H1 (cell line): Measurements from ENCODE around the gene FBXO41. TPM values are rescaled to one million over a fixed set of nuclear protein-coding genes. Genes with fewer than 3 reads are reported as not detected.

Experiments used
- CBX5 ChIP-seq: fragments of 300-800, 300-1000 bp; sonication (generic); IDR thresholded peaks from 2 replicates; pipeline ENCODE4 v1.7.1; 2016; ENCODE audit warnings: antibody characterized with exemption, low read length, low read depth
- CHD7 ChIP-seq: fragments of 300-600 bp; sonication (generic); IDR thresholded peaks from 2 replicates; pipeline ENCODE4 v1.7.1; 2012; ENCODE audit warnings: low read length, moderate library complexity, mild to moderate bottlenecking, inconsistent platforms; ENCODE audit not compliant: insufficient replicate concordance
- EP300 ChIP-seq, 2 experiments: IDR thresholded peaks; 1 replicate in 1 of 2; 2 replicates in 1 of 2; pipeline ENCODE4 v1.6.1; 2011 to 2012; ENCODE audit warnings: low read depth in 2 of 2, low read length in 2 of 2, mild to moderate bottlenecking in 2 of 2, borderline replicate concordance in 1 of 2, inconsistent platforms in 1 of 2, moderate library complexity in 1 of 2
- KDM4A ChIP-seq: IDR thresholded peaks from one replicate; pipeline ENCODE4 v1.7.1; 2012; ENCODE audit warnings: low read depth, mild to moderate bottlenecking, moderate library complexity, low read length, inconsistent platforms; ENCODE audit not compliant: severe bottlenecking
- KDM5A ChIP-seq: fragments of 200-600 bp; IDR thresholded peaks from 2 replicates; pipeline ENCODE4 v1.7.1; 2012; ENCODE audit warnings: mild to moderate bottlenecking, low read length, inconsistent platforms, mixed read lengths
- SIRT6 ChIP-seq: IDR thresholded peaks from one replicate; pipeline ENCODE4 v1.7.1; 2012; ENCODE audit warnings: low read length, inconsistent platforms
- TAF7 ChIP-seq: optimal IDR thresholded peaks from 2 replicates; pipeline ENCODE3; 2011; ENCODE audit warnings: low read depth, mild to moderate bottlenecking, inconsistent platforms, low read length, moderate library complexity, borderline replicate concordance
- polyA plus RNA-seq, 7 experiments: library from polyadenylated mRNA; depleted of rRNA in 3 of 7; stranded (reverse) in 5 of 7; unstranded in 2 of 7; fragments of >200 nt in 5 of 7; fragments of 200-250 nt in 2 of 7; gene quantifications; 1 replicate in 5 of 7; 2 replicates in 1 of 7; 4 replicates in 1 of 7; pipeline versions ENCODE4 v1.2.1 to v1.2.3, GENCODE V29; 2011 to 2013; ENCODE audit warnings: missing spikeins in 2 of 7, mixed read lengths in 2 of 7
- total RNA-seq: library from RNA; stranded (reverse); fragmentation: NEBNext Ultra II Directional; extraction: Animal tissue kit (Norgen Biotek cat#: 25700); gene quantifications from 2 replicates; pipeline ENCODE4 v1.2.1, GENCODE V29; 2021
- TF ChIP-seq, protein P1 (sequence below): IDR thresholded peaks from 2 replicates; pipeline ENCODE4 v1.6.1; 2012; ENCODE audit warnings: inconsistent platforms
- TF ChIP-seq, protein P2 (sequence below): IDR thresholded peaks from 2 replicates; pipeline ENCODE4 v1.6.1; 2011; ENCODE audit warnings: low read depth, mild to moderate bottlenecking, low read length; ENCODE audit not compliant: insufficient read depth

The FBXO41 gene
- total and polyA plus RNA-seq, 2 of the 8 experiments (the other 6 are each of a cell fraction or from before 2014, with no cell fraction given): 11.2 to 14.3 TPM

DNA sequence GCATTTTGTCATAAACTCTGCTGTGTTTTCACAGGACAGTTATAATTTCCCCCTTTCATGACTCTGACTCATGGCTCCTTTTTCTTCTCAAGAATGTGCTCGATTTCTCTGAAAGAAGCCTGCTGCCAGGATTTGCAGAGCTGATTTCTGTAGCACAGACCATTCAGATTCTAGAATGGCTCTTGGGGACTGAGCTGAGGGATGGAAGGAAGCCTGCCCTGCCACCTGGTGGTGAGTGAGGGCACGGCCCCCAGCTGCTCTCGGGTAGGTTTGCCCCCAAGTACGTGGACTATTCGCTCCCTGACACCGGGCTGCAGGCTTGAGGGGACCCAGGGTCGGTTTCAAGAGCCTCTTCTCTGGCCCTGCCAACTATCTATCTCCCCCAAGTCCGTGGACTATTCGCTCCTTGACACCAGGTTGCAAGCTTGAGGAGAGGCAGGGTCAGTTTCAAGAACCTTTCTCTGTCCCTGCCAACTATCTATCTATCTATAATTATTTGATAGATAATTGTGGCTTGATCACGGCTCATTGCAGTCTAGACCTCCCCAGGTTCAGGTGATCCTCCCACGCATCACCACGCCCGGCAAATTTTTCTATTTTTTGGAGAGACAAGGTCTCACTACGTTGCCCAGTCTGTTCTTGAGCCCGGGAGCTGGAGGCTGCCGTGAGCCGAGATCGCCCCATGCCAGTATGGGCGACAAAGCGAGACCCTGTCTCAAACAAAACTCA, 71.7 kb downstream of the FBXO41 start (continued):
- TF ChIP-seq CHD7: no peak
- no peak for TF ChIP-seq CBX5
- TF ChIP-seq, protein P1, sequence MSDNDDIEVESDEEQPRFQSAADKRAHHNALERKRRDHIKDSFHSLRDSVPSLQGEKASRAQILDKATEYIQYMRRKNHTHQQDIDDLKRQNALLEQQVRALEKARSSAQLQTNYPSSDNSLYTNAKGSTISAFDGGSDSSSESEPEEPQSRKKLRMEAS: no peak
- no peak for TF ChIP-seq KDM5A
- TF ChIP-seq EP300 (IDR thresholded peaks at IDR 0.05; ENCODE audit: borderline replicate concordance in 1 of 2, low read depth in 2 of 2, low read length in 2 of 2): no peak
- TF ChIP-seq, protein P2, sequence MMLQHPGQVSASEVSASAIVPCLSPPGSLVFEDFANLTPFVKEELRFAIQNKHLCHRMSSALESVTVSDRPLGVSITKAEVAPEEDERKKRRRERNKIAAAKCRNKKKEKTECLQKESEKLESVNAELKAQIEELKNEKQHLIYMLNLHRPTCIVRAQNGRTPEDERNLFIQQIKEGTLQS: no peak
- no peak for TF ChIP-seq TAF7
- TF ChIP-seq KDM4A: no peak
- no peak for TF ChIP-seq SIRT6
